Smooth muscle cell (in vitro differentiated cells): ENCODE results near the gene EMC8. TPM values are rescaled to one million over a fixed set of nuclear protein-coding genes. Genes with fewer than 3 reads are reported as not detected.

Experiments used
- DNase-seq: peaks from one replicate; lab custom pipeline; 2025; ENCODE audit not compliant: unreplicated experiment; lab: John Stamatoyannopoulos, UW
- H2AFZ ChIP-seq: fragments of 200-600 bp; sonication (generic); 2 replicates; pipeline ENCODE4 v1.6.0; 2016; ENCODE audit warnings: antibody characterized with exemption, low read depth, mild to moderate bottlenecking
- H3F3A ChIP-seq: fragments of 200-600 bp; sonication (generic); 2 replicates; pipeline ENCODE4 v1.6.0; 2017; ENCODE audit warnings: antibody characterized with exemption, low read depth
- H3K27ac ChIP-seq: fragments of 200-600 bp; sonication (generic); 2 replicates; pipeline ENCODE4 v1.5.1; 2016; ENCODE audit warnings: low read depth, mild to moderate bottlenecking
- H3K27me3 ChIP-seq: fragments of 200-600 bp; sonication (generic); 2 replicates; pipeline ENCODE4 v1.6.1; 2016; ENCODE audit warnings: low read depth, mild to moderate bottlenecking
- H3K36me3 ChIP-seq: fragments of 200-600 bp; sonication (generic); 2 replicates; pipeline ENCODE4 v1.5.1; 2016; ENCODE audit warnings: low read depth
- H3K4me1 ChIP-seq: fragments of 200-600 bp; sonication (generic); 2 replicates; pipeline ENCODE4 v1.5.1; 2016; ENCODE audit warnings: low read depth
- H3K4me2 ChIP-seq: fragments of 200-600 bp; sonication (generic); 2 replicates; pipeline ENCODE4 v1.6.0; 2016; ENCODE audit warnings: mild to moderate bottlenecking
- H3K4me3 ChIP-seq: fragments of 200-600 bp; sonication (generic); 2 replicates; pipeline ENCODE4 v1.5.1; 2016; ENCODE audit warnings: mild to moderate bottlenecking
- H3K79me2 ChIP-seq: fragments of 200-600 bp; sonication (generic); 2 replicates; pipeline ENCODE4 v1.6.0; 2016; ENCODE audit warnings: low read depth, mild to moderate bottlenecking
- H3K9ac ChIP-seq: fragments of 200-600 bp; sonication (generic); 2 replicates; pipeline ENCODE4 v1.6.0; 2016; ENCODE audit warnings: low read depth
- H3K9me3 ChIP-seq: fragments of 200-600 bp; sonication (generic); replicated peaks from 2 replicates; pipeline ENCODE4 v1.5.1; 2016; ENCODE audit warnings: low read depth
- H4K20me1 ChIP-seq: fragments of 200-600 bp; sonication (generic); 2 replicates; pipeline ENCODE4 v1.6.0; 2016; ENCODE audit warnings: low read depth
- CTCF ChIP-seq: fragments of 200-600 bp; sonication (generic); IDR thresholded peaks from 2 replicates; pipeline ENCODE4 v1.5.1; 2017; ENCODE audit warnings: borderline replicate concordance, mild to moderate bottlenecking, antibody characterized with exemption; ENCODE audit not compliant: insufficient read depth, poor library complexity, severe bottlenecking
- WGBS: methylation state at CpG from one replicate; pipeline ENCODE4 v1.1.7; 2016; ENCODE audit warnings: low lambda C conversion rate; 5-methylcytosine and 5-hydroxymethylcytosine counted together
- polyA plus RNA-seq: library from polyadenylated mRNA; unstranded; fragments of >200 nt; fragmentation: Nextera tagmentation; extraction: Ambion mirVana; gene quantifications from 2 replicates; pipeline ENCODE4 v1.2.1, GENCODE V29; 2016
- total RNA-seq: library from RNA; depleted of rRNA; stranded (reverse); fragments of >200 nt; gene quantifications from 2 replicates; pipeline ENCODE4 v1.2.3, GENCODE V29; 2014

Gene EMC8
- total and polyA plus RNA-seq, 2 experiments from 2014 or later: 40.4 to 40.9 TPM

DNA sequence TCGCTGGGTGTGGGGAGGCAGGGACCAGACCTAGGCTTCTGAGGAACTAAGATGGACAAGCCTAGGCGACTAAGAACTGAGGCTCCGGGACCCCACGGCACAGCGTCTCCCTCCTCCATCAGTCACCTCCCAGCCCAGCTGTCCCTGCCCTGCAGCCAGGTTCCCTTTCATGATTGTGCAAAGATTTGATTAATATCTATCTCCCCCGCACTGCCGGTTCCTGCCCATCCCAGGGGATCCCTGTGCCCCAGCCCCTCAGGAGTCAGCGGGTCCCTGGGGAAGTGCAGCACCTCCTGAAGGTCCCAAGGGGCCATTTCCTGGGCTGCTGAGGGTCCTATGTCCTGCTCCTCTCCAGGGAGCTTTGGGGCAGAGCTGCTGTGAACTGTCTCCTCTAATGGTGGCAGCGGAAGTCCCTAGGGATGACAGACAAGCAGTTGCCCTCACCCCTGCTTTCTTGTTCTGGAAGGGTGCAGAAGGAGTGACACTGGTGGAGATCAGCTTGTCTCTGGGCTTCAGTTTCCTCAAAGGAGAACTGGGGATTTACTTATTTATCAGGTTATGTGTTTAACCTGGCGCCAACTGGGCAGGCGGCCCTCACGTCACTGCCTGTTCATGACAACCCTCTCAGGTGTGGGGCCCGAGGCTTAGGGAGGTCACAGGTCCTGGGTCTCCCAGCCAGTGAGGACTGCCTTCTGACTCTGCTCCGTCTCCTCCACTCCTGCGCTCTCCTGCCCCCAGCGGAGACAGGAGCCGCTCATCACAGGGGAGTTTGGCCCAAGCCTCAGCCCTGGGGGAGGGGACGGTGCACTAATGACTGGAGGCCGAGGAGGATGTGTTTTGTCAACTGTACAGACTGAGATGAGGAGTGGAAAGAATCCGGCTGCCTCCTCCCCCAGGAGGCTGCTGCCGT lies 46.6 kb downstream of the EMC8 start:
- WGBS: 41% methylated on average over 21 of the region's 21 CpGs
- H3K79me2 ChIP-seq: no peaks in the 10 kb centered on the region
- no peak overlapping the region for H3K9ac ChIP-seq
- peak; percentile 12 for DNase-seq
- no peak overlapping the region for H2AFZ ChIP-seq
- no peaks in the 10 kb centered on the region for H3K9me3 ChIP-seq
- no peaks in the 10 kb centered on the region for H4K20me1 ChIP-seq
- no peak overlapping the region for H3K27ac ChIP-seq
- H3F3A ChIP-seq: peaks cover 3% of the 10 kb centered on the region
- peaks cover 26% of the 10 kb centered on the region for H3K27me3 ChIP-seq
- TF ChIP-seq CTCF: no peak
- H3K4me2 ChIP-seq: no peak overlapping the region
- no peak overlapping the region for H3K4me3 ChIP-seq
- no peaks in the 10 kb centered on the region for H3K36me3 ChIP-seq
- H3K4me1 ChIP-seq: peaks cover 23% of the 10 kb centered on the region

DNA sequence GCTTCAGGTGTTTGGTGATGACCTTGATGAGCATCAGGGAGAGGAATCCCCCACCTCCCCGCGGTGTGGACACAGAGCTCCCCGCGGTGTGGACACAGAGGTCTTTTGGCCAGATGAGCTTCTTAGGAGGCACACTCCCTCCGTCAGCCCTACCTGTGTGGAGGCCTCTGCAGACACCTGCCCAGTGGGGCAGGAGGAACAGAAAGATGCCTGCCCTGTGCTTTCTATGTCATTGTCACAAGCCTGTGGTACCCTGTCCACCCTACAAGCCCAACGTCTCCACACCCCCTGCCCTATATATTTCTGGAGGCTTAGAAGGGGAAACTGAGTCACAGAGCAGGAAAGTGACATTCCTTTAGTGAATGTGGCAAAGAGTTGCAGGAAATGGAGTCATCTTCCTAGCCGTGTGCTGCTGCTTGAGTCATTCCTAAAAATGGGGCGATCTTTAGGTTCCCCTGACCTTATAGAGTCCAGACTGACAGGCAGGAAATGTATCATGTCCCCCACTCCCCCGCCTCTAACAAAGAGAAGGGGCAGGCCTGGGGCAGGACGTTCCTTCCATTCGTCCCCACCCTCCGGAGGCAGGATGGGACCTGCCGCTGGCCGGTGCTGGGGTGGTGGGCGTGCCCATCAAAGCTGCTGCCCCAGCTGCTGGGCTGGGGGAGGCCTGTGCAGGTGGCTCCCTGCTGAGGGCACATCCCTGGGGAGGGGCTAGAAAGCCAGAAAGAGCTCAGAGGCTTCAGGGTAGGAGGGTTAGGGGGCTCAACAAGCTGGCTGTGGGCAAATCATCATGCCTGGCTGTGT lies 47.4 kb downstream of the EMC8 start:
- 21% methylated on average over 15 of the region's 15 CpGs for WGBS
- Histone ChIP-seq H4K20me1 (no peaks in the 10 kb centered on the region), H2AFZ (no peak overlapping the region), H3K9ac (no peak overlapping the region), H3K9me3 (no peaks in the 10 kb centered on the region), H3K4me1 (peaks cover 23% of the 10 kb centered on the region), H3K4me2 (peak overlapping the region; percentile 99), H3K36me3 (no peaks in the 10 kb centered on the region), H3F3A (no peaks in the 10 kb centered on the region), H3K79me2 (no peaks in the 10 kb centered on the region), H3K27ac (no peak overlapping the region), H3K4me3 (no peak overlapping the region), H3K27me3 (peaks cover 26% of the 10 kb centered on the region)
- DNase-seq: no peak
- TF ChIP-seq CTCF: no peak

GRCh38 chr16:85750827-85751697 lies 48.3 kb downstream of the EMC8 start, which contains the start of gene C16orf74:
Gene C16orf74, minus strand, starts transcription at chr16:85751096. Its CDS starts 15,879 bp downstream, at chr16:85735217.
- no peaks in the 10 kb centered on the region for H3K9me3 ChIP-seq
- H3K27ac ChIP-seq: no peak within 1 kb of the TSS
- H4K20me1 ChIP-seq: no peaks in the 10 kb centered on the region
- H3K27me3 ChIP-seq: peaks cover 26% of the 10 kb centered on the region
- H3K9ac ChIP-seq: no peak within 1 kb of the TSS
- peaks cover 31% of the 10 kb centered on the region for H3K4me1 ChIP-seq
- 12% methylated on average over 29 of the region's 96 CpGs for WGBS
- peak within 1 kb of the TSS; percentile 99 for H3K4me2 ChIP-seq
- TF ChIP-seq CTCF: no peak
- DNase-seq: no peak
- H3K79me2 ChIP-seq: no peaks in the 10 kb centered on the region
- peak within 1 kb of the TSS; percentile 79 for H2AFZ ChIP-seq
- peak within 1 kb of the TSS; percentile 63 for H3K4me3 ChIP-seq
- no peaks in the 10 kb centered on the region for H3F3A ChIP-seq
- H3K36me3 ChIP-seq: no peaks in the 10 kb centered on the region
